ENCODE results near the gene PFDN4. TPM values are rescaled to one million over a fixed set of nuclear protein-coding genes. Genes with fewer than 3 reads are reported as not detected.

PFDN4 gene
- total and polyA plus RNA-seq, 2 donors (not counting 1 experiment from before 2014, with no cell fraction given), result 9.1 to 16.8 TPM

DNA sequence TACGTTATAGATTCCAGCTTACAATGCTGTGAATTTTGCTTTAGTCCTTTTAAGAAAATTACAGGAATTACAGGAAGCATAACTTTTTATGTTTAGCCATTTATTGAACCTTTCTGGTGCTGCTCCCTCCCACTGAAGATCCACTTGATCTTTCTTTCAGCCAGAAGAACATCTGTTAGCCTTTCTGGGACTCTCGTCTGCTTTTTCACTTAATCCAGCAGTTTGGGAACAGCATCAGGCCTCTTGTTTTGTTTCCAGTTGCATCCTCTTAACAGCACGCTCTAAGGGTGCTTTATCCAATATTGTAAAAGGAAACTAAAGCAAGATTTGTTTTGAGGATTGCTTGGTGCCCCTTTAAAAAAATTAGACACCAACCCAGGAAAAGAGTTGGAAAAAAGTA lies 23.8 kb upstream of the PFDN4 start:
- no peaks in the 10 kb centered on the region for H4K20me1 ChIP-seq (ENCODE audit: control insufficient read depth, insufficient read depth, low read length, poor library complexity, severe bottlenecking)
- no peak overlapping the region for H3K4me3 ChIP-seq (ENCODE audit: control extremely low read depth in 1 of 5, extremely low read depth in 1 of 5, insufficient read depth in 1 of 5, low read depth in 2 of 5, low read length in 4 of 5)
- no peak for DNase-seq
- ChIA-PET POLR2A (no interaction called here), CTCF (no interaction called here)
- no peak overlapping the region for H3K27ac ChIP-seq (ENCODE audit: low read length in 2 of 2)
- TF ChIP-seq, protein P1, sequence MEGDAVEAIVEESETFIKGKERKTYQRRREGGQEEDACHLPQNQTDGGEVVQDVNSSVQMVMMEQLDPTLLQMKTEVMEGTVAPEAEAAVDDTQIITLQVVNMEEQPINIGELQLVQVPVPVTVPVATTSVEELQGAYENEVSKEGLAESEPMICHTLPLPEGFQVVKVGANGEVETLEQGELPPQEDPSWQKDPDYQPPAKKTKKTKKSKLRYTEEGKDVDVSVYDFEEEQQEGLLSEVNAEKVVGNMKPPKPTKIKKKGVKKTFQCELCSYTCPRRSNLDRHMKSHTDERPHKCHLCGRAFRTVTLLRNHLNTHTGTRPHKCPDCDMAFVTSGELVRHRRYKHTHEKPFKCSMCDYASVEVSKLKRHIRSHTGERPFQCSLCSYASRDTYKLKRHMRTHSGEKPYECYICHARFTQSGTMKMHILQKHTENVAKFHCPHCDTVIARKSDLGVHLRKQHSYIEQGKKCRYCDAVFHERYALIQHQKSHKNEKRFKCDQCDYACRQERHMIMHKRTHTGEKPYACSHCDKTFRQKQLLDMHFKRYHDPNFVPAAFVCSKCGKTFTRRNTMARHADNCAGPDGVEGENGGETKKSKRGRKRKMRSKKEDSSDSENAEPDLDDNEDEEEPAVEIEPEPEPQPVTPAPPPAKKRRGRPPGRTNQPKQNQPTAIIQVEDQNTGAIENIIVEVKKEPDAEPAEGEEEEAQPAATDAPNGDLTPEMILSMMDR (IDR thresholded peaks at IDR 0.05), result no peak
- TF ChIP-seq EZH2 (IDR thresholded peaks at IDR 0.05; ENCODE audit: borderline replicate concordance, insufficient read depth, low read depth, low read length, poor library complexity, severe bottlenecking), result no peak
- no peaks in the 10 kb centered on the region for H3K4me1 Mint-ChIP-seq
- H3K9me3 ChIP-seq (ENCODE audit: control extremely low read depth in 1 of 3, control insufficient read depth in 2 of 3, insufficient read depth in 1 of 3, low read length in 2 of 3), result no peaks in the 10 kb centered on the region
- WGBS (ENCODE audit: insufficient coverage), result no CpG with 5 or more reads among the region's 3 CpGs
- H3K36me3 ChIP-seq (replicated peaks in 1 of 2; ENCODE audit: control extremely low read depth in 1 of 2, control insufficient read depth in 1 of 2, extremely low read depth in 1 of 2, insufficient read depth in 2 of 2, low read length in 1 of 2), result no peaks in the 10 kb centered on the region
- no peaks in the 10 kb centered on the region for H3K4me1 ChIP-seq (ENCODE audit: control insufficient read depth in 2 of 2, insufficient read depth in 2 of 2, low read length in 2 of 2)
- H3K27ac Mint-ChIP-seq, result no peak overlapping the region
- peaks cover 32% of the 10 kb centered on the region for H3K27me3 Mint-ChIP-seq
- H3K4me2 ChIP-seq (replicated peaks; ENCODE audit: low read depth, low read length, poor library complexity, severe bottlenecking), result no peak overlapping the region
- peaks cover 0 to 4% (median 3%) of the 10 kb centered on the region in 4 experiments for H3K27me3 ChIP-seq (replicated peaks in 1 of 4; ENCODE audit: control extremely low read depth in 1 of 4, control insufficient read depth in 3 of 4, insufficient read depth in 4 of 4, low read length in 3 of 4)
- H3K4me3 Mint-ChIP-seq, result no peak overlapping the region
- no peaks in the 10 kb centered on the region for H3K9me3 Mint-ChIP-seq (ENCODE audit: insufficient read depth)
- intact Hi-C loops (cut with micrococcal nuclease), result no loop called here
- H3K9ac ChIP-seq (ENCODE audit: low read length), result no peak overlapping the region
- no peak for ATAC-seq (ENCODE audit: low read depth)
- H2AFZ ChIP-seq (ENCODE audit: insufficient read depth, low read depth, low read length, poor library complexity, severe bottlenecking), result no peak overlapping the region
- no peaks in the 10 kb centered on the region for H3K79me2 ChIP-seq (ENCODE audit: control insufficient read depth, insufficient read depth, low read length)

GRCh38 chr20:54184904-54185626 lies 22.8 kb upstream of the PFDN4 start:
- WGBS (ENCODE audit: insufficient coverage), result 87% methylated on average over 7 of the region's 10 CpGs
- H3K79me2 ChIP-seq (ENCODE audit: control insufficient read depth, insufficient read depth, low read length), result no peaks in the 10 kb centered on the region
- no peak overlapping the region for H3K9ac ChIP-seq (ENCODE audit: low read length)
- H4K20me1 ChIP-seq (ENCODE audit: control insufficient read depth, insufficient read depth, low read length, poor library complexity, severe bottlenecking), result no peaks in the 10 kb centered on the region
- no peak overlapping the region for H3K4me3 ChIP-seq (ENCODE audit: control extremely low read depth in 1 of 5, extremely low read depth in 1 of 5, insufficient read depth in 1 of 5, low read depth in 2 of 5, low read length in 4 of 5)
- POLR2A ChIA-PET, result no interaction called here
- no peak overlapping the region for H3K4me2 ChIP-seq (replicated peaks; ENCODE audit: low read depth, low read length, poor library complexity, severe bottlenecking)
- H3K9me3 ChIP-seq (ENCODE audit: control extremely low read depth in 1 of 3, control insufficient read depth in 2 of 3, insufficient read depth in 1 of 3, low read length in 2 of 3), result no peaks in the 10 kb centered on the region
- Mint-ChIP-seq H3K27ac (no peak overlapping the region), H3K27me3 (peaks cover 32% of the 10 kb centered on the region), H3K9me3 (ENCODE audit: insufficient read depth) (no peaks in the 10 kb centered on the region), H3K4me3 (no peak overlapping the region), H3K4me1 (no peaks in the 10 kb centered on the region)
- peaks cover 0 to 4% (median 3%) of the 10 kb centered on the region in 4 experiments for H3K27me3 ChIP-seq (replicated peaks in 1 of 4; ENCODE audit: control extremely low read depth in 1 of 4, control insufficient read depth in 3 of 4, insufficient read depth in 4 of 4, low read length in 3 of 4)
- TF ChIP-seq EZH2 (IDR thresholded peaks at IDR 0.05; ENCODE audit: borderline replicate concordance, insufficient read depth, low read depth, low read length, poor library complexity, severe bottlenecking), result no peak
- TF ChIP-seq, protein P1 (IDR thresholded peaks at IDR 0.05), result no peak
- intact Hi-C loops (cut with micrococcal nuclease), result no loop called here
- H3K36me3 ChIP-seq (replicated peaks in 1 of 2; ENCODE audit: control extremely low read depth in 1 of 2, control insufficient read depth in 1 of 2, extremely low read depth in 1 of 2, insufficient read depth in 2 of 2, low read length in 1 of 2), result no peaks in the 10 kb centered on the region
- ATAC-seq (ENCODE audit: low read depth), result no peak
- CTCF ChIA-PET, result no interaction called here
- H3K4me1 ChIP-seq (ENCODE audit: control insufficient read depth in 2 of 2, insufficient read depth in 2 of 2, low read length in 2 of 2), result no peaks in the 10 kb centered on the region
- no peak overlapping the region for H3K27ac ChIP-seq (ENCODE audit: low read length in 2 of 2)
- no peak overlapping the region for H2AFZ ChIP-seq (ENCODE audit: insufficient read depth, low read depth, low read length, poor library complexity, severe bottlenecking)
- no peak for DNase-seq
